HL-60/S4 treated with retinoic acid at 250 ng/mL for 4 days and 3 days (cell line): ENCODE results near the gene TNNI3K.
"Not testable (repeated sequence)": the region's sequence is repeated elsewhere in the genome, so short reads cannot be mapped to it uniquely, and the experiment has no call there.

ENCODE experiments used
- in situ Hi-C: fragments of 300-500 bp; cut with MboI; formaldehyde crosslinking; loops from 2 replicates; pipeline ENCODE4 v1.7.0; 2022; ENCODE audit warnings: low sequenced_read_pairs

Gene TNNI3K

GRCh38 chr1:74235153-74235552, at the start of gene TNNI3K:
TSS of gene TNNI3K (plus strand) at chr1:74235387. CDS start at chr1:74235452, 65 bp downstream.
- in situ Hi-C loops: no loop called here

- in situ Hi-C loops: no loop called here
Measured at GRCh38 chr1:74193908-74194307, 41.3 kb upstream of the TNNI3K start.

- in situ Hi-C loops: no loop called here
Measured at GRCh38 chr1:74195339-74195738, 39.8 kb upstream of the TNNI3K start.

- in situ Hi-C loops: no loop called here
Measured at GRCh38 chr1:74197255-74197654, 37.9 kb upstream of the TNNI3K start.

GRCh38 chr1:74197657-74198552, 37.3 kb upstream of the TNNI3K start, which contains the start of the genes FPGT and LRRIQ3:
TSS of gene FPGT (plus strand) at chr1:74198242. CDS start at chr1:74198279, 37 bp downstream.
TSS of gene LRRIQ3 (minus strand) at chr1:74198176. CDS start at chr1:74183684, 14,492 bp downstream.
- in situ Hi-C loops: no loop called here

GRCh38 chr1:74199504-74199903, 35.7 kb upstream of the TNNI3K start:
- in situ Hi-C loops: no loop called here

GRCh38 chr1:74205266-74205665, 29.9 kb upstream of the TNNI3K start:
- in situ Hi-C loops: no loop called here

GRCh38 chr1:74215229-74215628, 20.0 kb upstream of the TNNI3K start:
- in situ Hi-C loops: no loop called here

GRCh38 chr1:74222701-74223100, 12.5 kb upstream of the TNNI3K start:
- in situ Hi-C loops: no loop called here

- in situ Hi-C loops: no loop called here
Measured at GRCh38 chr1:74223453-74223852, 11.7 kb upstream of the TNNI3K start.

GRCh38 chr1:74236440-74236839, 1.3 kb downstream of the TNNI3K start:
- in situ Hi-C loops: no loop called here

GRCh38 chr1:74237035-74237434, 1.8 kb downstream of the TNNI3K start:
- in situ Hi-C loops: no loop called here

GRCh38 chr1:74237787-74238186, 2.6 kb downstream of the TNNI3K start:
- in situ Hi-C loops: no loop called here

GRCh38 chr1:74245168-74245772, 10.1 kb downstream of the TNNI3K start:
- in situ Hi-C loops: no loop called here

GRCh38 chr1:74246315-74246714, 11.1 kb downstream of the TNNI3K start:
- in situ Hi-C loops: no loop called here

- in situ Hi-C loops: no loop called here
Measured at GRCh38 chr1:74247881-74248528, 12.8 kb downstream of the TNNI3K start.

- in situ Hi-C loops: not testable (repeated sequence)
Measured at GRCh38 chr1:74253243-74253824, 18.1 kb downstream of the TNNI3K start.

- in situ Hi-C loops: no loop called here
Measured at GRCh38 chr1:74266001-74266400, 30.8 kb downstream of the TNNI3K start.

- in situ Hi-C loops: no loop called here
Measured at GRCh38 chr1:74271503-74271902, 36.3 kb downstream of the TNNI3K start.

GRCh38 chr1:74280642-74281396, 45.6 kb downstream of the TNNI3K start:
- in situ Hi-C loops: no loop called here
